GM23248 (cell line): ENCODE results near the gene CES3. TPM values are rescaled to one million over a fixed set of nuclear protein-coding genes. Genes with fewer than 3 reads are reported as not detected.

Experiments
- DNase-seq: peaks from one replicate; pipeline ENCODE4 v3.0.0-alpha.2; 2015
- H2AFZ ChIP-seq: fragments of 200-600 bp; sonication (generic); 2 replicates; pipeline ENCODE4 v1.6.1; 2016; ENCODE audit warnings: antibody characterized with exemption
- H3F3A ChIP-seq: fragments of 200-600 bp; sonication (generic); 2 replicates; pipeline ENCODE4 v1.6.1; 2016; ENCODE audit warnings: mild to moderate bottlenecking, antibody characterized with exemption, mixed run types; ENCODE audit not compliant: insufficient read depth
- H3K27ac ChIP-seq: fragments of 200-600 bp; sonication (generic); 2 replicates; pipeline ENCODE4 v1.5.1; 2016; ENCODE audit warnings: mild to moderate bottlenecking
- H3K27me3 ChIP-seq: fragments of 200-600 bp; sonication (generic); replicated peaks from 2 replicates; pipeline ENCODE4 v1.6.1; 2016; ENCODE audit warnings: mild to moderate bottlenecking; ENCODE audit not compliant: insufficient read depth
- H3K36me3 ChIP-seq: fragments of 200-600 bp; sonication (generic); 2 replicates; pipeline ENCODE4 v1.6.1; 2016; ENCODE audit warnings: low read depth, mild to moderate bottlenecking
- H3K4me1 ChIP-seq: fragments of 200-600 bp; sonication (generic); 2 replicates; pipeline ENCODE4 v1.6.1; 2016; ENCODE audit warnings: mild to moderate bottlenecking; ENCODE audit not compliant: insufficient read depth
- H3K4me2 ChIP-seq: fragments of 200-600 bp; sonication (generic); one replicate; pipeline ENCODE4 v1.6.1; 2016; ENCODE audit warnings: mild to moderate bottlenecking; ENCODE audit not compliant: unreplicated experiment
- H3K4me3 ChIP-seq: fragments of 200-600 bp; sonication (generic); 2 replicates; pipeline ENCODE4 v1.5.1; 2016; ENCODE audit warnings: mild to moderate bottlenecking
- H3K79me2 ChIP-seq: fragments of 200-600 bp; sonication (generic); 2 replicates; pipeline ENCODE4 v1.6.1; 2016; ENCODE audit warnings: mild to moderate bottlenecking; ENCODE audit not compliant: insufficient read depth
- H3K9ac ChIP-seq: fragments of 200-600 bp; sonication (generic); 2 replicates; pipeline ENCODE4 v1.6.1; 2016; ENCODE audit warnings: mild to moderate bottlenecking
- H3K9me2 ChIP-seq: fragments of 200-600 bp; sonication (generic); 2 replicates; pipeline ENCODE4 v1.6.1; 2016; ENCODE audit warnings: mixed run types, mild to moderate bottlenecking, moderate library complexity; ENCODE audit not compliant: insufficient read depth
- H3K9me3 ChIP-seq: fragments of 200-600 bp; sonication (generic); one replicate; pipeline ENCODE4 v1.6.1; 2017; ENCODE audit warnings: low read depth
- H4K20me1 ChIP-seq: fragments of 200-600 bp; sonication (generic); 2 replicates; pipeline ENCODE4 v1.6.0; 2016; ENCODE audit not compliant: insufficient read depth
- EZH2 ChIP-seq: fragments of 200-600 bp; sonication (generic); IDR thresholded peaks from 2 replicates; pipeline ENCODE4 v1.6.1; 2018; ENCODE audit warnings: antibody characterized with exemption, mild to moderate bottlenecking; ENCODE audit not compliant: insufficient read depth, poor library complexity, severe bottlenecking
- EZH2phosphoT487 ChIP-seq: fragments of 200-600 bp; sonication (generic); IDR thresholded peaks from 2 replicates; pipeline ENCODE4 v1.6.1; 2018; ENCODE audit warnings: antibody characterized with exemption, moderate library complexity, mild to moderate bottlenecking, low read depth; ENCODE audit not compliant: insufficient read depth
- WGBS, 2 experiments: methylation state at CpG; one replicate each; pipeline ENCODE4 v1.1.6; 2015 to 2017; ENCODE audit warnings: low lambda C conversion rate in 2 of 2, low coverage in 1 of 2; ENCODE audit errors: missing lambda C conversion rate in 2 of 2; 5-methylcytosine and 5-hydroxymethylcytosine counted together
- in situ Hi-C: fragments of 300-500 bp; cut with MboI; formaldehyde crosslinking; loops from 2 replicates; pipeline ENCODE4 v1.15.0; 2020
- polyA plus RNA-seq: library from polyadenylated mRNA; unstranded; fragments of >200 nt; fragmentation: Nextera tagmentation; extraction: Ambion mirVana; gene quantifications from 2 replicates; pipeline ENCODE4 v1.2.1, GENCODE V29; 2016
- total RNA-seq: library from RNA; depleted of rRNA; stranded (reverse); fragments of >200 nt; shearing (Covaris generic); gene quantifications from 2 replicates; pipeline ENCODE4 v1.2.3, GENCODE V29; 2014

The CES3 gene
- total and polyA plus RNA-seq, 2 experiments from 2014 or later, result not detected

GRCh38 chr16:67016681-67017420, 55.8 kb downstream of the CES3 start:
- in situ Hi-C loops, result no loop called here
- H3K27me3 ChIP-seq, result no peaks in the 10 kb centered on the region
- no peaks in the 10 kb centered on the region for H3K36me3 ChIP-seq
- DNase-seq, result no peak
- H3K9ac ChIP-seq, result no peak overlapping the region
- no peak for TF ChIP-seq EZH2
- TF ChIP-seq EZH2phosphoT487, result no peak
- H3K4me1 ChIP-seq, result no peaks in the 10 kb centered on the region
- H3F3A ChIP-seq, result peaks cover 8% of the 10 kb centered on the region; the same call in 1 of the 2 replicates
- no peaks in the 10 kb centered on the region for H3K9me3 ChIP-seq
- no peak overlapping the region for H3K27ac ChIP-seq
- no peak overlapping the region for H3K4me3 ChIP-seq
- WGBS, 2 experiments, result 82 to 88% methylated on average over 5 of the region's 5 CpGs
- H2AFZ ChIP-seq, result no peak overlapping the region
- no peaks in the 10 kb centered on the region for H3K9me2 ChIP-seq
- no peaks in the 10 kb centered on the region for H3K79me2 ChIP-seq
- H3K4me2 ChIP-seq, result no peak overlapping the region
- H4K20me1 ChIP-seq, result no peaks in the 10 kb centered on the region

- Histone ChIP-seq H3K4me1 (peaks cover 4% of the 10 kb centered on the region), H3F3A (peaks cover 11% of the 10 kb centered on the region), H3K9me3 (no peaks in the 10 kb centered on the region), H3K79me2 (no peaks in the 10 kb centered on the region), H3K4me2 (no peak overlapping the region), H3K36me3 (no peaks in the 10 kb centered on the region), H4K20me1 (no peaks in the 10 kb centered on the region), H3K27ac (no peak overlapping the region), H2AFZ (no peak overlapping the region), H3K9ac (no peak overlapping the region), H3K9me2 (no peaks in the 10 kb centered on the region), H3K27me3 (no peaks in the 10 kb centered on the region), H3K4me3 (no peak overlapping the region)
- TF ChIP-seq EZH2 (no peak), EZH2phosphoT487 (no peak)
- in situ Hi-C loops, result no loop called here
- no peak for DNase-seq
- WGBS, 2 experiments, result 83 to 85% methylated on average over 4 of the region's 4 CpGs
Measured at GRCh38 chr16:67017421-67017750, 56.3 kb downstream of the CES3 start.

GRCh38 chr16:67017810-67018488, 56.9 kb downstream of the CES3 start:
- Histone ChIP-seq H3K4me3 (no peak overlapping the region), H3K9ac (no peak overlapping the region), H3K4me2 (no peak overlapping the region), H3K27ac (no peak overlapping the region), H3K9me2 (no peaks in the 10 kb centered on the region), H3K9me3 (no peaks in the 10 kb centered on the region), H4K20me1 (no peaks in the 10 kb centered on the region), H3K79me2 (no peaks in the 10 kb centered on the region), H2AFZ (no peak overlapping the region), H3K4me1 (peaks cover 10% of the 10 kb centered on the region), H3K27me3 (no peaks in the 10 kb centered on the region), H3F3A (peaks cover 16% of the 10 kb centered on the region), H3K36me3 (no peaks in the 10 kb centered on the region)
- DNase-seq, result peak; percentile 93
- WGBS, 2 experiments, result 26% methylated on average over 6 of the region's 6 CpGs
- TF ChIP-seq EZH2 (no peak), EZH2phosphoT487 (no peak)
- in situ Hi-C loops, result no loop called here

- Histone ChIP-seq H3K9me2 (no peaks in the 10 kb centered on the region), H2AFZ (no peak overlapping the region), H3K27me3 (no peaks in the 10 kb centered on the region), H3K9me3 (no peaks in the 10 kb centered on the region), H3K79me2 (no peaks in the 10 kb centered on the region), H3K4me3 (no peak overlapping the region), H3K36me3 (no peaks in the 10 kb centered on the region), H3F3A (peaks cover 27% of the 10 kb centered on the region), H3K9ac (no peak overlapping the region), H3K4me1 (peaks cover 16% of the 10 kb centered on the region), H4K20me1 (no peaks in the 10 kb centered on the region), H3K4me2 (no peak overlapping the region), H3K27ac (no peak overlapping the region)
- TF ChIP-seq EZH2, result no peak
- no peak for TF ChIP-seq EZH2phosphoT487
- in situ Hi-C loops, result no loop called here
- DNase-seq, result no peak
- WGBS, 2 experiments, result 87 to 88% methylated on average over 8 of the region's 8 CpGs
Measured at GRCh38 chr16:67019171-67019570, 58.1 kb downstream of the CES3 start.
